HepG2 (cell line): Measurements from ENCODE around the gene SEMA3B. TPM values are rescaled to one million over a fixed set of nuclear protein-coding genes. Genes with fewer than 3 reads are reported as not detected.

Experiments
- BORCS8-MEF2B ChIP-seq: sonication (generic); formaldehyde crosslinking; IDR thresholded peaks from 2 replicates; pipeline ENCODE4 v1.8.0; 2022; ENCODE audit warnings: mild to moderate bottlenecking, missing genetic modification reagents
- DRAP1 ChIP-seq: IDR thresholded peaks from 2 replicates; pipeline ENCODE4 v1.6.1; 2016; ENCODE audit warnings: missing genetic modification reagents, missing compliant biosample characterization
- ELF3 ChIP-seq: IDR thresholded peaks from 2 replicates; pipeline ENCODE4 v1.6.1; 2016; ENCODE audit warnings: missing genetic modification reagents, missing compliant biosample characterization
- FOXA3 ChIP-seq: IDR thresholded peaks from 2 replicates; pipeline ENCODE4 v1.6.1; 2016; ENCODE audit warnings: missing genetic modification reagents, missing compliant biosample characterization
- HNF4A ChIP-seq: sonication (generic); formaldehyde crosslinking; IDR thresholded peaks from 2 replicates; pipeline ENCODE4 v1.4.0; 2020; ENCODE audit warnings: missing genetic modification reagents
- KDM6A ChIP-seq: IDR thresholded peaks from 2 replicates; pipeline ENCODE4 v1.6.1; 2016; ENCODE audit warnings: low read depth
- NCOA2 ChIP-seq: sonication (generic); formaldehyde crosslinking; IDR thresholded peaks from 2 replicates; pipeline ENCODE4 v1.8.0; 2022; ENCODE audit warnings: inconsistent platforms
- NCOR1 ChIP-seq: fragments of 200-600 bp; sonication (generic); IDR thresholded peaks from 2 replicates; pipeline ENCODE4 v1.7.0; 2017; ENCODE audit warnings: antibody characterized with exemption, low read length, borderline replicate concordance
- PATZ1 ChIP-seq: sonication (generic); formaldehyde crosslinking; IDR thresholded peaks from 2 replicates; pipeline ENCODE4 v1.4.0; 2020; ENCODE audit warnings: missing genetic modification reagents
- RBM22 ChIP-seq: fragments of 200-400 bp; formaldehyde crosslinking; optimal IDR thresholded peaks from 2 replicates; pipeline ENCODE3; 2017; ENCODE audit warnings: mild to moderate bottlenecking, low read length, moderate library complexity
- SP5 ChIP-seq: IDR thresholded peaks from 2 replicates; pipeline ENCODE4 v1.6.1; 2016; ENCODE audit warnings: low read depth, borderline replicate concordance
- STAT6 ChIP-seq: sonication (generic); formaldehyde crosslinking; IDR thresholded peaks from 2 replicates; pipeline ENCODE4 v1.4.0; 2020; ENCODE audit warnings: missing genetic modification reagents, mild to moderate bottlenecking, borderline replicate concordance
- WIZ ChIP-seq: sonication (generic); formaldehyde crosslinking; IDR thresholded peaks from 2 replicates; pipeline ENCODE4 v1.5.1; 2020; ENCODE audit warnings: mild to moderate bottlenecking, missing genetic modification reagents
- YEATS2 ChIP-seq: sonication (generic); formaldehyde crosslinking; IDR thresholded peaks from 2 replicates; pipeline ENCODE4 v1.4.0; 2020; ENCODE audit warnings: missing genetic modification reagents, borderline replicate concordance
- ZNF318 ChIP-seq: sonication (generic); formaldehyde crosslinking; IDR thresholded peaks from 2 replicates; pipeline ENCODE4 v1.4.0; 2020; ENCODE audit warnings: mild to moderate bottlenecking, missing genetic modification reagents
- ZNF7 ChIP-seq: IDR thresholded peaks from 2 replicates; pipeline ENCODE4 v1.6.1; 2016; ENCODE audit warnings: missing biosample characterization, missing genetic modification reagents
- ZNF746 ChIP-seq: sonication (generic); formaldehyde crosslinking; IDR thresholded peaks from 2 replicates; pipeline ENCODE4 v1.8.0; 2022; ENCODE audit warnings: mild to moderate bottlenecking, missing genetic modification reagents
- polyA plus RNA-seq, 8 experiments: library from polyadenylated mRNA; depleted of rRNA in 3 of 8; stranded (reverse) in 7 of 8; unstranded in 1 of 8; fragments of >200 nt; fragmentation: Illumina TruSeq in 4 of 8; extraction: Trizol in 4 of 8; gene quantifications; 2 replicates each; pipeline versions ENCODE4 v1.2.1 to v1.2.3, GENCODE V29; 2011 to 2016; ENCODE audit warnings: low read depth in 4 of 8, missing spikeins in 1 of 8, mixed read lengths in 1 of 8; ENCODE audit not compliant: insufficient read depth in 1 of 8
- total RNA-seq, 5 experiments: library from RNA; depleted of rRNA; stranded (reverse); fragments of >200 nt; fragmentation: Illumina TruSeq; extraction: Trizol; gene quantifications; 2 replicates each; pipeline ENCODE4 v1.2.3, GENCODE V29; 2016; ENCODE audit warnings: low read depth in 1 of 5

The SEMA3B gene
- total and polyA plus RNA-seq, 2 of the 13 experiments (the other 11 are each of a cell fraction or from before 2014, with no cell fraction given) = 93.2 to 158 TPM

GRCh38 chr3:50271314-50271936 lies 2.5 kb downstream of the SEMA3B start (continued):
- TF ChIP-seq ZNF318 (CRISPR knock-in tag) = no peak
- no peak for TF ChIP-seq WIZ
- TF ChIP-seq STAT6 (CRISPR knock-in tag) = no peak
- peak; percentile 75 for TF ChIP-seq HNF4A (CRISPR knock-in tag)
- TF ChIP-seq FOXA3 (CRISPR knock-in tag) = 0 out of 2 replicates have a peak, but pooled peaks have one; percentile 17
- peak; percentile 76 for TF ChIP-seq RBM22
- TF ChIP-seq BORCS8-MEF2B (CRISPR knock-in tag) = no peak
- TF ChIP-seq YEATS2 (CRISPR knock-in tag) = peak; percentile 9; the same call in 1 of the 2 replicates
- peak; percentile 57; the same call in 1 of the 2 replicates for TF ChIP-seq ZNF746 (CRISPR knock-in tag)
- TF ChIP-seq SP5 (CRISPR knock-in tag) = 0 out of 2 replicates have a peak, but pooled peaks have one; percentile 45
- TF ChIP-seq NCOR1 = peak; percentile 87; the same call in 1 of the 2 replicates
- peak; percentile 37; the same call in 1 of the 2 replicates for TF ChIP-seq ELF3 (CRISPR knock-in tag)
- no peak for TF ChIP-seq ZNF7
- TF ChIP-seq NCOA2 = peak; percentile 86
- peak; percentile 56 for TF ChIP-seq DRAP1 (CRISPR knock-in tag)
- TF ChIP-seq PATZ1 (CRISPR knock-in tag) = peak; percentile 85
- TF ChIP-seq KDM6A = no peak
